Left ventricle myocardium inferior (tissue), 1 donor: ENCODE results near the gene POTEF. TPM values are rescaled to one million over a fixed set of nuclear protein-coding genes. Genes with fewer than 3 reads are reported as not detected.
"Not testable (repeated sequence)": the region's sequence is repeated elsewhere in the genome, so short reads cannot be mapped to it uniquely, and the experiment has no call there.

ENCODE experiments used
- DNase-seq: peaks from one replicate; pipeline ENCODE4 v3.0.0-alpha.2; 2020
- H3K27ac ChIP-seq: fragments of 200-600 bp; replicated peaks from 2 replicates; pipeline ENCODE4 v1.8.0; 2021
- H3K27me3 ChIP-seq: fragments of 200-600 bp; 2 replicates; pipeline ENCODE4 v1.8.0; 2021; ENCODE audit warnings: low read depth
- H3K36me3 ChIP-seq: fragments of 200-600 bp; 2 replicates; pipeline ENCODE4 v1.8.0; 2021
- H3K4me1 ChIP-seq: fragments of 200-600 bp; 2 replicates; pipeline ENCODE4 v1.8.0; 2021
- H3K4me3 ChIP-seq: fragments of 200-600 bp; 2 replicates; pipeline ENCODE4 v1.8.0; 2021; ENCODE audit warnings: mild to moderate bottlenecking, moderate library complexity
- H3K9me3 ChIP-seq: fragments of 200-600 bp; replicated peaks from 2 replicates; pipeline ENCODE4 v1.8.0; 2021
- CTCF ChIP-seq: fragments of 200-600 bp; IDR thresholded peaks from 2 replicates; pipeline ENCODE4 v1.8.0; 2021; ENCODE audit warnings: antibody characterized with exemption, mild to moderate bottlenecking, borderline replicate concordance
- intact Hi-C: fragments of 100-400 bp; cut with micrococcal nuclease; formaldehyde crosslinking; loops from one replicate; pipeline ENCODE4 v1.11.0; 2022
- long read RNA-seq: library from polyadenylated mRNA; unstranded; transcript quantifications from one replicate; pipeline ENCODE4 v2.0.0, GENCODE V29; 2021
- total RNA-seq: library from RNA; stranded (reverse); fragmentation: NEBNext Ultra II Directional; extraction: Animal tissue kit (Norgen Biotek cat#: 25700); gene quantifications from one replicate; pipeline ENCODE4 v1.2.1, GENCODE V29; 2021
- donor health status: DM: no; HTN: yes; CAD: no; lungs with severe emphysema.

Gene POTEF
- total RNA-seq: not detected
- long read RNA-seq: 0 reads

DNA sequence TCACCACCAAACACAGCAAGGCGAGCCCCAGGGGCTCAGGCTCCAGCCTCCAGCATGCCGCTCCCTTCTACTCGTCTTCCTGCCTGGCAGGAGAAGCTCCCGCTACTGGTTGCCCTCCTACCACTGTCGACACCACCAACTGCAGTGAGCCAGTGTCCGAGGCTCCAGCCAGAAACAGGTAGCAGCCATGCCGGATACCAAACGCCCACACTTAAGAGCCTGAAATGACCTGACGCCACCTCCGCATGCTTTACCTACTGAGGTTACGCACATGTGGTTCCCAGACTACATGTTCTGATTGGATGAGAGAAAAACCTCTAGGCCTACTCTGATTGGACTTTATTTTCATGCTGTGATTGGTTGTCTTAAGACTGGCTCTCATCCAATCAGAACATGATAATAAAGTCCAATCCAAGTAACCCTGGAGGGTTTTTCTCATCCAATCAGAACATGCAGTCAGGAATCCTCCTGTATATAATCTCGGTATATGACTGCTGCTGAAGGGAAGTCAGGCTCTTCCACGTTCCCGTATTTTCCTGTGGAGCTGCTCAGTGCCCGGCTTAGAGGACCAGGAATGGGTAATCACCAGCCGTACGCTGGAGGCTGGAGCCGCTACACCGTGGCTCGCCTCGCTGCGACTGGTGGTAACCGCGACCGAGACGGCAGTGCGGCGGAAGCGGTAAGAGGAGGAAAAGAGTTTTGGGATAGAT is at the start of gene POTEF:
POTEF (minus strand) TSS at position 103 of the 710 bp plus-strand sequence. CDS start 8,707 bp downstream, outside the sequence.
- H3K27me3 ChIP-seq: not testable (repeated sequence)

DNA sequence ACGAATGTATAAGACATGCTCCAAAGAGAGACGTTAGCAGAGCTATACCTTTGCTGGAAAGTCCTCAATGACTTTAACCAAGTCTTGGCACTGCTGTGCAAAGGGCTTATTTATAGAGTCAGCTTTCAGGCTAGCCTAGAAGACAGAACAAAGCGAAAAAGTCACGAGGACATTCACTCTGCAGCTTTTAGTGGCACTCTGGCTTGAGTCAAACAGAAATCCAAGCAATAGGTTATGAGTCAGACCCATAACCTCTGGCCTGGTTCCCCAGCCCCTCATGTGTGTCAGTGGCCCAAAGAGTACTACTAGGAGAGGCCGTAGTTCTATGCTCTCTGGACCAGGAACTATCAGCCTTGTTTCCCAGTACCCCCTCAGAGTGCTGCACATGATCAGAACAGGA is 45.8 kb upstream of the POTEF start:
- DNase-seq, H3K4me3 ChIP-seq, H3K27me3 ChIP-seq, H3K9me3 ChIP-seq, intact Hi-C loops: not testable (repeated sequence)
- H3K4me1 ChIP-seq: peaks cover 25% of the 10 kb centered on the region
- peaks cover 61% of the 10 kb centered on the region for H3K36me3 ChIP-seq
- peak overlapping the region; percentile 81 for H3K27ac ChIP-seq

More for the DNA sequence above, at the start of gene POTEF:
- H3K4me3 ChIP-seq, H3K27ac ChIP-seq, DNase-seq, intact Hi-C loops, H3K9me3 ChIP-seq, H3K4me1 ChIP-seq, H3K36me3 ChIP-seq: not testable (repeated sequence)

DNA sequence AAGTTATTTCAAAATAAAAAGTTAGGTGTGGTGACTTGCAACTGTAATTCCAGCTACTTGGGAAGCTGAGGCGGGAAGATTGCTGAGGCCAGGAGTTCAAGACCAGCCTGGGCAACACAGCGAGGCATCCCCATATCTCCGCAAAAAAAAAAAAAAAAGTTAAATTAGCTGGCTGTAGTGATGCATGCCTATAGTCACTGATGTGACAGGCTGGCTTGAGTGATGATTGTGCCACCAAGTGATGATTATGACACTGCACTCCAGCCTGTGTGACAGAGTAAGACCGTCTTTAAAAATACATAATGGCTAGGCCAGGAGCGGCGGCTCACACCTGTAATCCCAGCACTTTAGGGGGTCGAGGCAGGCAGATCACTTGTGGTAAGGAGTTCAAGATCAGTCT is 40.9 kb upstream of the POTEF start:
- H3K27ac ChIP-seq: no peak overlapping the region
- no peak overlapping the region for H3K4me3 ChIP-seq
- TF ChIP-seq CTCF: no peak
- DNase-seq: no peak
- H3K9me3 ChIP-seq: no peaks in the 10 kb centered on the region
- H3K36me3 ChIP-seq: peaks cover 87% of the 10 kb centered on the region
- peaks cover 12% of the 10 kb centered on the region for H3K4me1 ChIP-seq
- no peaks in the 10 kb centered on the region for H3K27me3 ChIP-seq
- intact Hi-C loops: no loop called here

DNA sequence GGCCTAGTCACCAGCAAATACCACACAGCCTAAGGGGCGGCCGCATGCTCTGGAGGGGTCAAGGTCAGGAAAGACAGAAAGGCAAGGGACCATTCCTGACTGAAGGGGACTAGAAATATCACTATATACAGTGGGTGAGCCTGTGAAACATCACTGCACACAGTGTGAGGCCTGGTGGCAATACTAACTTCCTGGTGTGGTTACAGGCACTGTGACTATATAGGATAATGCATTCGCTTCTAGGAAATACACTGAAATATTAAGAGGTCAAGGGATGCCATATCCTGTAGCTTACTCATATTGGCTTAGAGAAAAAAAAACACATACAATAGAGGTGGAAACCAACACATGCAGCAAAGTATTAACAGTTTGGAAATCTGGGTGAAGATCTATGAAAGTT is 40.1 kb upstream of the POTEF start:
- H3K4me1 ChIP-seq, H3K4me3 ChIP-seq, intact Hi-C loops, H3K27me3 ChIP-seq, H3K9me3 ChIP-seq, DNase-seq, H3K27ac ChIP-seq: not testable (repeated sequence)
- H3K36me3 ChIP-seq: peaks cover 89% of the 10 kb centered on the region

- H3K4me3 ChIP-seq, H3K4me1 ChIP-seq, H3K27me3 ChIP-seq, DNase-seq, H3K27ac ChIP-seq, H3K9me3 ChIP-seq, intact Hi-C loops: not testable (repeated sequence)
- H3K36me3 ChIP-seq: peaks cover 85% of the 10 kb centered on the region
Measured at GRCh38 chr2:130166611-130167010, 37.6 kb upstream of the POTEF start.

DNA sequence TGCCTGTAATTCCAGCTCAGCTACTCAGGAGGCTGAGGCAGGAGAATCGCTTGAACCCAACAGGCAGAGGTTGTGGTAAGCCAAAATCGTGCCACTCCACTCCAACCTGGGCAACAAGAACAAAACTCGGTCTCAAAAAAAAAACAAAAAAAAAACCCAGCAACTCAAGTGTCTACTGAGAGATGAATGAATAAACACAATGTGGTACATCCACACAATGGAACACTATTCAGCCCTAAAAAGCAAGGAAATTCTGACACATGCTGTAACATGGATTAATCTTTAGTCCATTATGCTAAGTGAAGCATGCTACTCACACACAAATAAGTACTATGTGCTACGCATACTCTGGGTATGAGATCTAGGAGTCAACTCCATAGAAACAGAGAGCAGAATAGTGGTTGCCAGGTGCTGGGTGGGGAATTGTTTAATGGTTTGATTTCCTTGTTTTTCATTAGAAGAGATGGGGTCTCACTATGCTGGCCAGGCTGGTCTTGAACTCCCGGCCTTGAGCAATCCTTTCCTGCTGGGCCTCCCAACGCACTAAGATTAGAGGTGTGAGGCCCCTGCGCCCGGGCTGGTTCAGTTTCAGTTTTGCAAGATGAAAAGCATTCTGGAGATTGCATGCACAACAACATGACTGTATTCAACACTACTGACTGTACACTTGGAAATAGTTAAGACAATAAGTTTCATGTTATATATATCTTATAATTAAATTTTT is 36.4 kb upstream of the POTEF start:
- Histone ChIP-seq H3K27me3 (no peaks in the 10 kb centered on the region), H3K9me3 (no peaks in the 10 kb centered on the region), H3K4me1 (peaks cover 4% of the 10 kb centered on the region), H3K4me3 (no peak overlapping the region), H3K27ac (no peak overlapping the region), H3K36me3 (peaks cover 75% of the 10 kb centered on the region)
- intact Hi-C loops: no loop called here
- DNase-seq: no peak
- no peak for TF ChIP-seq CTCF

GRCh38 chr2:130162968-130163367 is 33.9 kb upstream of the POTEF start:
- intact Hi-C loops: no loop called here
- Histone ChIP-seq H3K27me3 (no peaks in the 10 kb centered on the region), H3K9me3 (no peaks in the 10 kb centered on the region), H3K4me3 (no peak overlapping the region), H3K4me1 (peaks cover 10% of the 10 kb centered on the region), H3K27ac (no peak overlapping the region), H3K36me3 (peaks cover 71% of the 10 kb centered on the region)
- DNase-seq: no peak
- no peak for TF ChIP-seq CTCF

DNA sequence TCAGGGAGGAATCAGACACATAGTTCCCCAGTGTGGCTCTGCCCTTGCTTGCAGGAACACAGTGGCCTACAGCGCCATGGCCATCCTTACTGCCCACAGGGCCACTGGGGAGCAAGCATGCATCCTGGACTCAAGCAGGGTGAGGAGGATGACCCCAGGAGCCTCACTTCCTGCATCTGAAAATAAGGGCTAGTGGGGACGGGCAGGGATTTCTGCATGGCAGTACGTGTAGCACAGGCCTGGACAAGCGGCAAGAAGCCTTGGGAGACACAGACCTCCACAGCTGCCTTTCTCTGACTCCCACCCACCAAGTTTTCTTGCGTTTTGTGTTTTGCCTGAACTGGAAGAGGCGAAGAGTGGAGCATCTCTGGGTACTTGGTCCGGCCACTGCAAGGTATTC is 33.5 kb upstream of the POTEF start:
- intact Hi-C loops, H3K27ac ChIP-seq, DNase-seq, H3K4me3 ChIP-seq, H3K4me1 ChIP-seq, H3K27me3 ChIP-seq, H3K9me3 ChIP-seq: not testable (repeated sequence)
- peaks cover 67% of the 10 kb centered on the region for H3K36me3 ChIP-seq

DNA sequence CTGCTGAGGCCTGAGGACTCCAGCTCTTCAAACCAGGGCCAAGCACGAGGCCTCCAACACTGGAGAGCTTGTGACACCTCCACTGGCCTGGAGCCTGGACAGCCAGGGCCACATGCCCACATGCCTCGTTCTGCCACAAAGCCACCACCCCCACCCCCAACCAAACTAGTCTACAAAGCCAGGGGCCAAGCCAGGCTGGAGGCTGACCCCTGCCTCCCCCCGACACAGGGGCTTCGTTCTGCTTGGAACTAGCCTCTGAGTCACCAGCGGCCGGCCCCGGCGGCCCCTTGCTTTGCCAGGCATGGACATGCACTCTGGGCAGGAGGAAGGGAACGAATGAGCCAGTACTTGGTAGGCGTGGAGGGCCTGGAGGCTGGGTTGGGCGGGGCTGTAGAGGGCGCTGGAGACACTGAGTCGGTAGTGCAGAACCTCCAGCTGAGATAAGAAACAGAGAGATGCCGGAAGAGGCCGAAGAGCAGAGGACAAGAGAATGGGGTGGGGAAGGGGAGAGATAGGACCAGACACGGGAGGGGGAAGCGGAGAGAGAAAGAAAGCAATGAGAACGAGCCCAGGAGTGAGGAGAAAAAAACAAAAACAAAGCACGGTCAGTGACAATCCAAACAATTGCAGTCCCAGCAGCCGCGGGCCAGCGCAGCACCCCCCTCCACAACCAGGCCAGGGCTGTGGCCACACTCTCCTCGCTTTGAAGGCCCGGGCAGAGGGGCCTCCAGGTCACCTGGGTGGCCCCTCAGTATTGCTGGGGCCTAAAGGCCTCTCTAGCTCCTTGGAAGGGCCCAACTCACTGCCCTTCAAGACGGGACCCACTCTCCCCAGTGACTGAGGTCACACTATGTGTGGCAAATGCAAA is 32.0 kb upstream of the POTEF start:
- H3K27me3 ChIP-seq, intact Hi-C loops, H3K9me3 ChIP-seq, H3K4me1 ChIP-seq, H3K4me3 ChIP-seq: not testable (repeated sequence)
- DNase-seq: peak; percentile 65
- H3K27ac ChIP-seq: peak overlapping the region; percentile 75
- peaks cover 52% of the 10 kb centered on the region for H3K36me3 ChIP-seq
